Trophoblast cell (in vitro differentiated cells and primary cell): ENCODE results near the gene AUTS2.

Source experiments
- DNase-seq, 2 donors: peaks; one replicate each; pipeline ENCODE4 v3.0.0-alpha.2; 2016
- H2AFZ ChIP-seq: 2 replicates; pipeline ENCODE4 v1.6.1; 2013; ENCODE audit warnings: low read length, moderate library complexity, mild to moderate bottlenecking; ENCODE audit not compliant: insufficient read depth, poor library complexity
- H2AK5ac ChIP-seq: 2 replicates; pipeline ENCODE4 v1.6.1; 2013; ENCODE audit warnings: mild to moderate bottlenecking, low read length
- H2BK120ac ChIP-seq: 2 replicates; pipeline ENCODE4 v1.6.1; 2013; ENCODE audit warnings: low read length, mild to moderate bottlenecking, moderate library complexity; ENCODE audit not compliant: insufficient read depth, poor library complexity
- H2BK12ac ChIP-seq: 2 replicates; pipeline ENCODE4 v1.6.1; 2013; ENCODE audit warnings: mild to moderate bottlenecking, low read length, moderate library complexity
- H2BK5ac ChIP-seq: 2 replicates; pipeline ENCODE4 v1.6.1; 2013; ENCODE audit warnings: low read length, low read depth, moderate library complexity, mild to moderate bottlenecking; ENCODE audit not compliant: poor library complexity
- H3K14ac ChIP-seq: 2 replicates; pipeline ENCODE4 v1.6.1; 2013; ENCODE audit warnings: mild to moderate bottlenecking, low read length
- H3K18ac ChIP-seq: 2 replicates; pipeline ENCODE4 v1.6.1; 2013; ENCODE audit warnings: mild to moderate bottlenecking, low read length
- H3K23ac ChIP-seq: 2 replicates; pipeline ENCODE4 v1.6.1; 2013; ENCODE audit warnings: low read length
- H3K27ac ChIP-seq: 2 replicates; pipeline ENCODE4 v1.5.1; 2013; ENCODE audit warnings: low read depth, mild to moderate bottlenecking, inconsistent platforms, low read length, moderate library complexity
- H3K27me3 ChIP-seq: 2 replicates; pipeline ENCODE4 v1.6.1; 2013; ENCODE audit warnings: inconsistent platforms, mild to moderate bottlenecking, low read length, moderate library complexity; ENCODE audit not compliant: insufficient read depth
- H3K36me3 ChIP-seq, 2 experiments: 1 replicate in 1 of 2; 2 replicates in 1 of 2; pipeline ENCODE4 v1.6.1; 2013; ENCODE audit warnings: low read length in 2 of 2, mild to moderate bottlenecking in 2 of 2, moderate library complexity in 1 of 2; ENCODE audit not compliant: insufficient read depth in 2 of 2, control insufficient read depth in 1 of 2
- H3K4ac ChIP-seq: 2 replicates; pipeline ENCODE4 v1.6.1; 2013; ENCODE audit warnings: low read depth, mild to moderate bottlenecking, low read length, moderate library complexity
- H3K4me1 ChIP-seq, 2 experiments: 1 replicate in 1 of 2; 2 replicates in 1 of 2; pipeline ENCODE4 v1.6.1; 2013; ENCODE audit warnings: low read length in 2 of 2, mild to moderate bottlenecking in 2 of 2, moderate library complexity in 1 of 2; ENCODE audit not compliant: insufficient read depth in 2 of 2, control insufficient read depth in 1 of 2
- H3K4me2 ChIP-seq: 2 replicates; pipeline ENCODE4 v1.6.1; 2013; ENCODE audit warnings: inconsistent platforms, mild to moderate bottlenecking, low read length, moderate library complexity
- H3K4me3 ChIP-seq: 2 replicates; pipeline ENCODE4 v1.5.1; 2013; ENCODE audit warnings: mild to moderate bottlenecking, low read depth, low read length, inconsistent platforms
- H3K79me1 ChIP-seq: one replicate; pipeline ENCODE4 v1.6.1; 2013; ENCODE audit warnings: low read length
- H3K79me2 ChIP-seq: 2 replicates; pipeline ENCODE4 v1.6.1; 2013; ENCODE audit warnings: low read length, mild to moderate bottlenecking; ENCODE audit not compliant: control insufficient read depth, insufficient read depth, poor library complexity
- H3K9ac ChIP-seq: 2 replicates; pipeline ENCODE4 v1.6.1; 2013; ENCODE audit warnings: mild to moderate bottlenecking, low read length
- H3K9me3 ChIP-seq: 2 replicates; pipeline ENCODE4 v1.6.1; 2013; ENCODE audit warnings: low read depth, mild to moderate bottlenecking, control low read depth, inconsistent platforms, low read length; ENCODE audit not compliant: insufficient read depth
- H4K12ac ChIP-seq: 2 replicates; pipeline ENCODE4 v1.6.1; 2013; ENCODE audit warnings: low read depth, mild to moderate bottlenecking, low read length, moderate library complexity
- H4K8ac ChIP-seq: 2 replicates; pipeline ENCODE4 v1.6.1; 2013; ENCODE audit warnings: low read depth, mild to moderate bottlenecking, low read length, moderate library complexity
- H4K91ac ChIP-seq: one replicate; pipeline ENCODE4 v1.6.1; 2013; ENCODE audit warnings: low read depth, mild to moderate bottlenecking, low read length, moderate library complexity
- WGBS: extraction: QIAGEN DNeasy Blood & Tissue Kit; methylation state at CpG from one replicate; pipeline ENCODE4 v1.1.7; 2013; ENCODE audit warnings: missing lambda C conversion rate; ENCODE audit not compliant: insufficient read length, insufficient coverage; ENCODE audit errors: extremely low coverage; 5-methylcytosine and 5-hydroxymethylcytosine counted together

AUTS2 gene

DNA sequence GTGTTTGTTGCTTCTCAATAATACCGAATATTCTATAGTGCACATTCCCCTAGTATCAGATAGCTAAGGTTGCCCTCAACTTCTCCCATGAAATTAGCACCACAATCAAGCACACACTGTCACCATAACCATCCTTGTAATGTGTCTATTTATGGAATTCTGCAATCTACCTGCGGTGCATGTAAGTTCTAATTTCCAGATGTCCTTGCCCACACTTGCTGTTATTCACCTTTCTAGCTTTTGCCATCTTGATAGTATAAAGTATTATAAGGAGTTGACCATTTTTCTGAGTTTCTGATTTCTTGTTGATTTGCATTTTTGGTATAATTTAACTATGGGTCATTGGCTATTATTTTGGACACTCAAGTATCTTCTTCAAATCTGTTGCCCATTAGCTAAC is 1043.6 kb downstream of the AUTS2 start:
- no peak for DNase-seq
- H3K23ac ChIP-seq = no peak overlapping the region
- WGBS = no CpG with 5 or more reads among the region's 2 CpGs
- H3K79me2 ChIP-seq = no peaks in the 10 kb centered on the region
- H3K4ac ChIP-seq = no peak overlapping the region
- H4K91ac ChIP-seq = no peak overlapping the region
- H4K8ac ChIP-seq = no peak overlapping the region
- H3K14ac ChIP-seq = no peak overlapping the region
- H2BK12ac ChIP-seq = no peak overlapping the region
- H4K12ac ChIP-seq = no peak overlapping the region
- no peak overlapping the region for H3K4me2 ChIP-seq
- no peaks in the 10 kb centered on the region for H3K27me3 ChIP-seq
- no peak overlapping the region for H3K4me3 ChIP-seq
- H3K9me3 ChIP-seq = peaks cover 2% of the 10 kb centered on the region
- H3K79me1 ChIP-seq = no peaks in the 10 kb centered on the region
- H2BK120ac ChIP-seq = no peak overlapping the region
- H3K27ac ChIP-seq = no peak overlapping the region
- no peak overlapping the region for H2AFZ ChIP-seq
- H3K18ac ChIP-seq = no peak overlapping the region
- no peaks in the 10 kb centered on the region for H3K36me3 ChIP-seq
- no peak overlapping the region for H2BK5ac ChIP-seq
- H2AK5ac ChIP-seq = no peak overlapping the region
- H3K4me1 ChIP-seq = peaks cover 0 to 2% of the 10 kb centered on the region in 2 experiments
- no peak overlapping the region for H3K9ac ChIP-seq

DNA sequence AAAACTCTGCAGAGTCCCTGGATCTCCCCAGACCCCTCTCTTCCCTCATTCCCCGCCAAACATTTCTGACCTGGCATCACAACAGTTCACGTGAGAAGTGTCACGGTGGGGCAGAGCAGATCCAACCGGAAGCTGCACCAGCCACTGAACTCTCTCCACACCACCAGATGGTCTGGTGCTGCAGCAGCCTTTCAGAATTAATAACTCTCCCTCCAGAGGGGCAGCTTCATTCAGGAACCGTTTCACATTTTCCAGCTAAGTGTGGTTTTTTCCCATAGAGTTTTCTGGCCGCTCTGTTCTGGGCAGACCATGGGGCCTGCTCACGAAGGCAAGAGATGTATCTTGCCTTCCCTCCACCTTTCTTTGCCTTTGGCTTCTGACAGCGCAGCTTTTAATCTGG is 1047.0 kb downstream of the AUTS2 start:
- no peak overlapping the region for H3K23ac ChIP-seq
- no peak overlapping the region for H3K14ac ChIP-seq
- no peak overlapping the region for H4K8ac ChIP-seq
- DNase-seq = no peak
- H3K79me2 ChIP-seq = no peaks in the 10 kb centered on the region
- no CpG with 5 or more reads among the region's 8 CpGs for WGBS
- H2BK120ac ChIP-seq = no peak overlapping the region
- H2BK5ac ChIP-seq = no peak overlapping the region
- peaks cover 0 to 2% of the 10 kb centered on the region in 2 experiments for H3K4me1 ChIP-seq
- no peak overlapping the region for H2BK12ac ChIP-seq
- H3K4me3 ChIP-seq = no peak overlapping the region
- H3K36me3 ChIP-seq = no peaks in the 10 kb centered on the region
- no peak overlapping the region for H2AK5ac ChIP-seq
- no peak overlapping the region for H3K27ac ChIP-seq
- no peak overlapping the region for H3K4ac ChIP-seq
- H4K91ac ChIP-seq = no peak overlapping the region
- H3K18ac ChIP-seq = no peak overlapping the region
- H4K12ac ChIP-seq = no peak overlapping the region
- H3K4me2 ChIP-seq = no peak overlapping the region
- no peaks in the 10 kb centered on the region for H3K27me3 ChIP-seq
- no peaks in the 10 kb centered on the region for H3K79me1 ChIP-seq
- no peak overlapping the region for H3K9ac ChIP-seq
- peaks cover 2% of the 10 kb centered on the region for H3K9me3 ChIP-seq
- H2AFZ ChIP-seq = no peak overlapping the region

DNA sequence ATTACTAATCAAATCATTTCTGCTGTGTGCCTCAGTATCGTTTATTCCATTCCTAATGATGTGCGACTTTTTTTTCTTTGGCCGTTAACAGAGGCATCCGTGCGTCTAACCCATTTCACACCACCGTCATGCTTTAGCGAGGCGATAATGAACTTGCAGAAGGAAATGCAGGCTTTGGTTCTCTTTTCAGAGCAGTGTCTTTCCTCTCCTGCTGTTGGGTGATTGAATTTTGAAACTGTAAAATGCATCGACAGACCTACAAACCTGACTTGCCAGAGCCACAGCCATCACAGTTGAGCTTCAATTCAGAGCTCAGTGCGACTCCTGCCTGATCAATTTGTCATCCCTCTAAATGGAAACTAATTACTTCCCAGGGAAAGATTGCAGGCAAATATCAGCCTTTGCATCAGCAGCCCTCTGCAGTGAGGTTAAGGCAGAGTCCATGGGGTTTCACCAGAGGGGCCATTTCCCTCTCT is 1047.6 kb downstream of the AUTS2 start:
- Histone ChIP-seq H3K23ac (no peak overlapping the region), H2AK5ac (no peak overlapping the region), H3K79me2 (no peaks in the 10 kb centered on the region), H3K14ac (no peak overlapping the region), H3K4me1 (no peaks in the 10 kb centered on the region), H3K4me2 (no peak overlapping the region), H4K91ac (no peak overlapping the region), H3K4me3 (no peak overlapping the region), H2AFZ (no peak overlapping the region), H3K9ac (no peak overlapping the region), H2BK12ac (no peak overlapping the region), H3K4ac (no peak overlapping the region), H2BK120ac (no peak overlapping the region), H3K27ac (no peak overlapping the region), H3K9me3 (peaks cover 2% of the 10 kb centered on the region), H3K27me3 (no peaks in the 10 kb centered on the region), H3K18ac (no peak overlapping the region), H2BK5ac (no peak overlapping the region), H4K8ac (no peak overlapping the region), H4K12ac (no peak overlapping the region), H3K79me1 (no peaks in the 10 kb centered on the region), H3K36me3 (no peaks in the 10 kb centered on the region)
- DNase-seq = no peak
- WGBS = no CpG with 5 or more reads among the region's 10 CpGs

DNA sequence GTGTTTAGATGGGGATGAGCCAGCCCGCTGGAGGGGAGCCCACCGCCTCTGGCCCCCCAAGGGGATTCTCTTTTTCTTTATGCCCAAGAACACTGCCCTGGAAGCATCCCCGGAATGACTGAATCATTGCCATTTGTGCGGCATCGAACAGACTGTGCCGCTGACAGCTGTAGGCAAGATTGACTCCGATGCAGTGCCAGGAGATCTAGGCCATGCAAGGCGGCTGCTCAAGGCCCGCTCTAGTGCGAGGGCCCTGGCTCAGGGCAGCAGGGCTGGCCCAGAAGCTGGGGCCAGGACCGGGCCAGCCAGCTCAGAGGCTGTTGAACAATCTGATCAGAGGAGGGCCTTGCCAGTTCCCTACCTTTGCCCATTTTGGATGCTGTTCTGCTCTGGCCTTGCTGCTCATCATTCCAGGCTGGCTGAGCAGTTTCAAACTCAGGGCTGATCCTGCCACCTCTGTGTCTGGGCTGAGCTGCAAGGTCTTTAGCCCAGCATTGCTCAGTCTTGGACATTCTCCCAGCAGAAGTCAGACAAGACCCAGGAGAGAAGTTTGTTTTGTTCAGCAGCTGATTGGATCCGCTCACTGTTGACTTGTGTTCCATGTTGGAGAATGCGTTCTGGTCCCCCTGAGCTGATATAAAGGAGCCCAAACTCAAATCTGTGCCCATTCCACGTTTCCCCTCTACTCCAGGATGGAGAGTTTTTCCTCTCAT is 1048.4 kb downstream of the AUTS2 start:
- no peaks in the 10 kb centered on the region for H3K27me3 ChIP-seq
- H3K18ac ChIP-seq = no peak overlapping the region
- DNase-seq = no peak
- H3K36me3 ChIP-seq = no peaks in the 10 kb centered on the region
- no peak overlapping the region for H2AFZ ChIP-seq
- peaks cover 2% of the 10 kb centered on the region for H3K9me3 ChIP-seq
- H3K27ac ChIP-seq = no peak overlapping the region
- no CpG with 5 or more reads among the region's 14 CpGs for WGBS
- H2BK5ac ChIP-seq = no peak overlapping the region
- no peak overlapping the region for H2BK120ac ChIP-seq
- no peak overlapping the region for H2AK5ac ChIP-seq
- H4K12ac ChIP-seq = no peak overlapping the region
- H3K4me2 ChIP-seq = no peak overlapping the region
- H3K4me1 ChIP-seq = no peaks in the 10 kb centered on the region
- no peaks in the 10 kb centered on the region for H3K79me2 ChIP-seq
- H2BK12ac ChIP-seq = no peak overlapping the region
- H4K8ac ChIP-seq = no peak overlapping the region
- H3K9ac ChIP-seq = no peak overlapping the region
- H4K91ac ChIP-seq = no peak overlapping the region
- H3K14ac ChIP-seq = no peak overlapping the region
- H3K4me3 ChIP-seq = no peak overlapping the region
- no peaks in the 10 kb centered on the region for H3K79me1 ChIP-seq
- no peak overlapping the region for H3K4ac ChIP-seq
- H3K23ac ChIP-seq = no peak overlapping the region
